B cell (primary cell): ENCODE results near the gene MYOZ2.

Experiments used
- EZH2 ChIP-seq: IDR thresholded peaks from 2 replicates; pipeline ENCODE4 v1.6.1; 2012; ENCODE audit warnings: borderline replicate concordance, low read depth, mild to moderate bottlenecking, moderate library complexity, low read length; ENCODE audit not compliant: insufficient read depth, poor library complexity, severe bottlenecking
- TF ChIP-seq, protein P1 (sequence below): fragments of 200-600 bp; IDR thresholded peaks from one replicate; pipeline ENCODE4 v1.8.0; 2022; ENCODE audit warnings: antibody characterized with exemption, mild to moderate bottlenecking

DNA sequence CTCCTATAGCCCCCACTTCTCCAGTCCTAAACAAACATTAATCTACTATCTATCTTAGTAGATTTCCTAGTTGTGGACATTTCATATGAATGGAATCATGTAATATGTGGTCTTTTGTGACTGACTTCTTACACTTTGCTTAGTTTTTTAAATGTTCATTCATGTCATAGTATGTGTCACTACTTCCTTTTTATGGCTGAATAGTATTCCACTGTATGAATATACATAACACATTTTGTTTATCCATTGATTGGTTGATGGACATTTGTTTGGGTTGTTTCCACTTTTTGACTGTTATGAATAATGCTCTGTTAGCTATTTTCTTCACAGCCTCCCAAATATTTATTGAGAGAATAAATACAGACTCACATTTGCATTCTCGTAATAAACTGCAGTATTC, 96.7 kb downstream of the MYOZ2 start:
- TF ChIP-seq EZH2 = no peak
- TF ChIP-seq, protein P1, sequence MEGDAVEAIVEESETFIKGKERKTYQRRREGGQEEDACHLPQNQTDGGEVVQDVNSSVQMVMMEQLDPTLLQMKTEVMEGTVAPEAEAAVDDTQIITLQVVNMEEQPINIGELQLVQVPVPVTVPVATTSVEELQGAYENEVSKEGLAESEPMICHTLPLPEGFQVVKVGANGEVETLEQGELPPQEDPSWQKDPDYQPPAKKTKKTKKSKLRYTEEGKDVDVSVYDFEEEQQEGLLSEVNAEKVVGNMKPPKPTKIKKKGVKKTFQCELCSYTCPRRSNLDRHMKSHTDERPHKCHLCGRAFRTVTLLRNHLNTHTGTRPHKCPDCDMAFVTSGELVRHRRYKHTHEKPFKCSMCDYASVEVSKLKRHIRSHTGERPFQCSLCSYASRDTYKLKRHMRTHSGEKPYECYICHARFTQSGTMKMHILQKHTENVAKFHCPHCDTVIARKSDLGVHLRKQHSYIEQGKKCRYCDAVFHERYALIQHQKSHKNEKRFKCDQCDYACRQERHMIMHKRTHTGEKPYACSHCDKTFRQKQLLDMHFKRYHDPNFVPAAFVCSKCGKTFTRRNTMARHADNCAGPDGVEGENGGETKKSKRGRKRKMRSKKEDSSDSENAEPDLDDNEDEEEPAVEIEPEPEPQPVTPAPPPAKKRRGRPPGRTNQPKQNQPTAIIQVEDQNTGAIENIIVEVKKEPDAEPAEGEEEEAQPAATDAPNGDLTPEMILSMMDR = no peak
